Heart left ventricle (tissue), 16 donors: ENCODE data around the gene TBX18. TPM values are rescaled to one million over a fixed set of nuclear protein-coding genes. Genes with fewer than 3 reads are reported as not detected.

Experiments
- ATAC-seq, 4 donors: fragments of 200-7000 bp; cut with Tn5 transposase; one replicate each; pipeline ENCODE4 v1.9.1; 2020 to 2022; ENCODE audit warnings: moderate library complexity in 4 of 4, mild to moderate bottlenecking in 3 of 4, moderate number of reproducible peaks in 1 of 4
- DNase-seq, 5 donors: peaks; one replicate each; pipeline ENCODE4 v3.0.0-alpha.2; 2020
- H3K27ac ChIP-seq, 12 donors: fragments of 200-600 bp; sonication (generic) in 4 of 12; one replicate each; pipeline versions ENCODE4 v1.5.0 to v1.8.0; 2016 to 2022; ENCODE audit warnings: mild to moderate bottlenecking in 2 of 12
- H3K27me3 ChIP-seq, 9 donors: fragments of 200-600 bp; sonication (generic) in 2 of 9; one replicate each; pipeline versions ENCODE4 v1.5.1 to v1.8.0; 2016 to 2022; ENCODE audit warnings: mild to moderate bottlenecking in 3 of 9
- H3K36me3 ChIP-seq, 9 donors: fragments of 200-600 bp; sonication (generic) in 2 of 9; one replicate each; pipeline versions ENCODE4 v1.5.0 to v1.8.0; 2018 to 2022; ENCODE audit warnings: mild to moderate bottlenecking in 2 of 9
- H3K4me1 ChIP-seq, 12 donors: fragments of 200-600 bp; sonication (generic) in 4 of 12; one replicate each; pipeline versions ENCODE4 v1.5.0 to v1.8.0; 2016 to 2022; ENCODE audit warnings: mild to moderate bottlenecking in 3 of 12
- H3K4me3 ChIP-seq, 12 donors: fragments of 200-600 bp; sonication (generic) in 4 of 12; one replicate each; pipeline versions ENCODE4 v1.5.0 to v1.8.0; 2017 to 2022; ENCODE audit warnings: mild to moderate bottlenecking in 9 of 12, moderate library complexity in 4 of 12
- H3K9me3 ChIP-seq, 12 donors: fragments of 200-600 bp; sonication (generic) in 4 of 12; one replicate each; pipeline versions ENCODE4 v1.5.0 to v1.8.0; 2016 to 2022; ENCODE audit warnings: mild to moderate bottlenecking in 1 of 12
- POLR2A ChIP-seq, 2 donors: fragments of 450-650 bp; IDR thresholded peaks; one replicate each; pipeline ENCODE4 v1.6.1; 2017; ENCODE audit warnings: antibody characterized with exemption in 2 of 2, mild to moderate bottlenecking in 2 of 2, moderate library complexity in 2 of 2
- WGBS, 4 donors: extraction: QIAGEN DNeasy Blood & Tissue Kit in 2 of 4; methylation state at CpG; one replicate each; pipeline versions ENCODE4 v1.1.5 to v1.1.7; 2013 to 2018; 5-methylcytosine and 5-hydroxymethylcytosine counted together
- intact Hi-C, 10 donors: fragments of 100-400 bp; cut with DNase I; formaldehyde crosslinking; loops; one replicate each; pipeline versions ENCODE4 v1.11.1 to v1.14.2; 2022
- long read RNA-seq, 3 donors: library from polyadenylated mRNA; unstranded; transcript quantifications; one replicate each; pipeline ENCODE4 v2.0.0, GENCODE V29; 2020 to 2021
- polyA plus RNA-seq, 2 donors: library from polyadenylated mRNA; stranded (reverse); fragments of 200-250 nt; gene quantifications; one replicate each; pipeline ENCODE4 v1.2.3, GENCODE V29; 2013
- total RNA-seq, 9 donors: library from RNA; depleted of rRNA in 2 of 9; stranded (reverse); fragments of >200 nt in 2 of 9; fragmentation: NEBNext Ultra II Directional in 3 of 9; extraction: Animal tissue kit (Norgen Biotek cat#: 25700) in 3 of 9; gene quantifications; one replicate each; pipeline versions ENCODE4 v1.1.0 to v1.2.4, GENCODE V29; 2016 to 2023
- TF ChIP-seq, protein P1 (sequence below), 12 donors: fragments of 200-600 bp; sonication (generic) in 4 of 12; IDR thresholded peaks; one replicate each; pipeline versions ENCODE4 v1.5.0 to v1.8.0; 2018 to 2022; ENCODE audit warnings: antibody characterized with exemption in 12 of 12, mild to moderate bottlenecking in 5 of 12
- donor health status: ischemic (EF 13 %, LVEDD 7.1; RV severe dilation, severe dysfunction).
- donor health status: healthy with polysubstance abuse.
- donor health status: DM: no; HTN: yes; CAD: no.
- donor health status: DM: no; HTN: no; CAD: no.
- donor health status: ischemic (EF 25% LVEDD 6.9; RV normal size, moderate dysfunction).
- donor health status: ischemic (EF 25% LVEDD 5.7; RV mildly dilated, moderate dysfunction).
- donor health status: healthy.
- donor health status: DM: yes; HTN: yes; CAD: no.
- donor health status: ischemic (EF 35%, LVEDD 5.7; RV mildly dilated, moderate dysfunction).
- donor health status: nonischemic (EF 11% LVEDD 7.7; RV severe dilation, severe dysfunction).
- donor health status: DM: yes; HTN: yes; CAD: no.
- donor health status: PGD.
- donor health status: ischemic (EF 29% LVEDD 5.4; RV normal size, mild dysfunction).
- donor health status: nonischemic (EF 23%, LVEDD 6.1; RV moderate dilation, normal function).

Gene TBX18
- 10 to 100 TPM in 1 of 9 donors, 1 to 10 TPM in 8; 1.3 to 14.9 (median 3.8) TPM for total RNA-seq
- polyA plus RNA-seq, result 1 to 10 TPM; 1.7 to 2.1 TPM
- long read RNA-seq, donor 1, partial matches to known transcripts, result 0 of 1 reads
- long read RNA-seq, donor 1, other reads (novel, unspliced or antisense), result 1 of 1 reads
- long read RNA-seq, donor 2, partial matches to known transcripts, result 0 of 1 reads
- long read RNA-seq, donor 2, other reads (novel, unspliced or antisense), result 1 of 1 reads
- long read RNA-seq, donor 3, partial matches to known transcripts, result 1 of 2 reads
- long read RNA-seq, donor 3, other reads (novel, unspliced or antisense), result 1 of 2 reads

DNA sequence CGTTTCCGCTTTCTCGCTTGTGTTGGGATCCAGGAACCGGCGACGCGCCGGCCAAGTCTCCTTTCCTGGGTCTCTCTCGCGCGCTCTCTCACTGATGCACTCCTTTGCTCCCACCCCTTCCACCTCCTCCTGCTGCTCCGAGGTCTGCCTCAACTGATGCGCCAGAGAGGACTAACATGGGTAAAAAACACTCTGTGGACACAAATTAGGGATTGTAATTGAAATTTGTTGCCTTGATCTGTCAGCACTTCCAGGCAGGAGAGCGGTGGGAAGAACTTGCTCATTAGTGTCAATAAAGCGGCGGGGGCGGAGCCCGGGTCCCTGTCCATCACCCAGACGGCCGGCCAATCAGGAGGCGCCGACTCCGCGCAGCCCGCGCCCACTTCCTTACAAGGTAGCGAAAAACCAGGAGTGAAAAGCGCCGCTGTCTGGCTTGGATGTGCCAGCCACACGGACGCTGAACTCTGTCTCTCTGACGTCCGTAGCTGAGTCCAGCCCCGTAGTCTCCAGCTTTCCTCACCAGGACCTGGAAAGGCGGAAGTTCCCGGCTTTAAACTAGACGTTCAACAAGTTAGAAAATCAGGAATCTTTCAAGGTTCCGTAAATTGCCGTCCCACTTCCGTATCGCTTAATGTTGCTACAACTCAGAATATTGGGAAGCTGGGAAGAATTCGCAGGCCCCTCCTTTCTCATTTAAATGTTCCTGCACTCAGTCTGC lies at the start of gene TBX18:
Gene TBX18, minus strand, starts transcription at position 267 of the 718 bp plus-strand sequence. CDS start 417 bp downstream, outside the sequence.
- ATAC-seq, result peak; percentile 87 to 94 (median 92)
- Histone ChIP-seq H3K4me1 (peaks cover 0 to 19% (median 0%) of the 10 kb centered on the region in 12 donors), H3K9me3 (no peaks in the 10 kb centered on the region), H3K27me3 (peaks cover 9 to 96% (median 78%) of the 10 kb centered on the region in 9 donors), H3K4me3 (peak within 1 kb of the TSS; percentile 20 to 75 (median 62)), H3K36me3 (no peaks in the 10 kb centered on the region), H3K27ac (peak within 1 kb of the TSS; percentile 61 to 91 (median 84))
- TF ChIP-seq, protein P1, sequence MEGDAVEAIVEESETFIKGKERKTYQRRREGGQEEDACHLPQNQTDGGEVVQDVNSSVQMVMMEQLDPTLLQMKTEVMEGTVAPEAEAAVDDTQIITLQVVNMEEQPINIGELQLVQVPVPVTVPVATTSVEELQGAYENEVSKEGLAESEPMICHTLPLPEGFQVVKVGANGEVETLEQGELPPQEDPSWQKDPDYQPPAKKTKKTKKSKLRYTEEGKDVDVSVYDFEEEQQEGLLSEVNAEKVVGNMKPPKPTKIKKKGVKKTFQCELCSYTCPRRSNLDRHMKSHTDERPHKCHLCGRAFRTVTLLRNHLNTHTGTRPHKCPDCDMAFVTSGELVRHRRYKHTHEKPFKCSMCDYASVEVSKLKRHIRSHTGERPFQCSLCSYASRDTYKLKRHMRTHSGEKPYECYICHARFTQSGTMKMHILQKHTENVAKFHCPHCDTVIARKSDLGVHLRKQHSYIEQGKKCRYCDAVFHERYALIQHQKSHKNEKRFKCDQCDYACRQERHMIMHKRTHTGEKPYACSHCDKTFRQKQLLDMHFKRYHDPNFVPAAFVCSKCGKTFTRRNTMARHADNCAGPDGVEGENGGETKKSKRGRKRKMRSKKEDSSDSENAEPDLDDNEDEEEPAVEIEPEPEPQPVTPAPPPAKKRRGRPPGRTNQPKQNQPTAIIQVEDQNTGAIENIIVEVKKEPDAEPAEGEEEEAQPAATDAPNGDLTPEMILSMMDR (IDR thresholded peaks at IDR 0.05), result peak in 1 of 12 donors; percentile 20
- peak in 1 of 2 donors; percentile 20 for TF ChIP-seq POLR2A (IDR thresholded peaks at IDR 0.05)
- peak; percentile 88 to 94 (median 91) for DNase-seq
- whole genome bisulfite sequencing, 4 donors, result 1% methylated on average over 37 to 42 of the region's 42 CpGs
- intact Hi-C loops, result loop anchor here in 2 of 10 donors (5.0 to 10.0 kb wide), 3 partner anchors 120 to 340 kb away; no protein-coding TSS in a partner anchor

- no peak for ATAC-seq
- H3K4me1 ChIP-seq, result no peaks in the 10 kb centered on the region
- H3K4me3 ChIP-seq, result no peak overlapping the region
- intact Hi-C loops, result no loop called here
- no peak overlapping the region for H3K27ac ChIP-seq
- no peak for DNase-seq
- TF ChIP-seq, protein P1 (IDR thresholded peaks at IDR 0.05), result no peak
- TF ChIP-seq POLR2A (IDR thresholded peaks at IDR 0.05), result no peak
- H3K27me3 ChIP-seq, result no peaks in the 10 kb centered on the region
- H3K9me3 ChIP-seq, result no peaks in the 10 kb centered on the region
- no peaks in the 10 kb centered on the region for H3K36me3 ChIP-seq
Observed at GRCh38 chr6:84811351-84811750, 47.0 kb upstream of the TBX18 start.

GRCh38 chr6:84809455-84809854 lies 45.1 kb upstream of the TBX18 start:
- 19 to 28% (median 22%) methylated on average over 4 of the region's 4 CpGs for WGBS, 4 donors

More at GRCh38 chr6:84809455-84809854, 45.1 kb upstream of the TBX18 start:
- no peaks in the 10 kb centered on the region for H3K4me1 ChIP-seq
- intact Hi-C loops, result no loop called here
- no peak for DNase-seq
- no peaks in the 10 kb centered on the region for H3K36me3 ChIP-seq
- no peak for ATAC-seq
- no peak overlapping the region for H3K4me3 ChIP-seq
- no peaks in the 10 kb centered on the region for H3K9me3 ChIP-seq
- no peak overlapping the region for H3K27ac ChIP-seq
- TF ChIP-seq, protein P1 (IDR thresholded peaks at IDR 0.05), result no peak
- no peak for TF ChIP-seq POLR2A (IDR thresholded peaks at IDR 0.05)
- H3K27me3 ChIP-seq, result no peaks in the 10 kb centered on the region
